ENCODE data around the gene PCSK5. TPM values are rescaled to one million over a fixed set of nuclear protein-coding genes. Genes with fewer than 3 reads are reported as not detected.

PCSK5 gene
- total RNA-seq, 1 experiment from 2014 or later: 6.9 TPM

DNA sequence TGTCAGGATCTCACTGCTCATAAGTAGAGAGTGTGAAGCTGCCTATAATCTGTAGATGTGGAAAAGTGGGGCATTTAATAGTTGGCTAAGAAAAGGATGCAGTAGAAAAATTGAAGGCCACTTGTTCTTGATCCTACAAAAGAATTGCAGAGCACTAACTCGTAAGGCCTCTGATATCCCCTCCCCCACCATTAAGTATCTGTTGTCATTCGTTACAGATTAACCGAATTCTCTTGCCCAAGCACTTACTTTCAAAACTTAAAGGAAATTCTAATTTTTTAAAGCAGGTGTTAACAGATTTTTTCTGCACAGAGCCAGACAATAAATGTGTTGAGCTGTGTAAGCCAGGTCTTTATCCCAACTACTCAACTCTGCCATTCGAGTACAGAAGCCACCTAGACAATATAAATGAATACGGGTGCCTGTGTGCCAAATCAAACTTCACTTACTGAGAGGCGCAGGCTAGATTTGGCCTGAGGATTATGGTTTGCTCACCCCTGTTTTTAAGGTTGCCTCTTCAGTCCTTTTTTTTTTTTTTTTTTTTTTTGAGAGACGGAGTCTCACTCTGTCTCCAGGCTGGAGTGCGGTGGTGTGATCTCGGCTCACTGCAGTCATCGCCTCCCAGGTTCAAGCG is 268.9 kb downstream of the PCSK5 start:
- no peak overlapping the region for H2AFZ ChIP-seq (ENCODE audit: low read depth, low read length, poor library complexity, severe bottlenecking)
- H3K79me2 ChIP-seq (ENCODE audit: insufficient read depth, low read length): no peaks in the 10 kb centered on the region
- no TSS peak for BruUV-seq (replicated peaks)
- no peak overlapping the region for H3K9ac ChIP-seq (ENCODE audit: low read length)
- no peaks in the 10 kb centered on the region for H4K20me1 ChIP-seq (ENCODE audit: insufficient read depth)
- RAD21 ChIA-PET (ENCODE audit: low non-redundant PET in 1 of 2, low total read pairs in 2 of 2, uncharacterized antibody in 2 of 2, unreplicated experiment in 2 of 2): no interaction called here
- no peaks in the 10 kb centered on the region for H3K9me3 ChIP-seq (ENCODE audit: control insufficient read depth in 1 of 2, insufficient read depth in 1 of 2, low read depth in 1 of 2, low read length in 2 of 2)
- no peak overlapping the region for H3K27ac ChIP-seq (ENCODE audit: low read depth, low read length)
- peaks cover 0 to 3% of the 10 kb centered on the region in 2 experiments; a peak in 1 of 4 replicates for H3K36me3 ChIP-seq (ENCODE audit: control insufficient read depth in 1 of 2, insufficient read depth in 2 of 2, low read length in 2 of 2)
- no peak overlapping the region for H3K4me3 ChIP-seq (replicated peaks in 1 of 2; ENCODE audit: low read depth in 1 of 2, low read length in 2 of 2)
- no peak for DNase-seq (ENCODE audit: low read depth, low spot score)
- H3K9me2 ChIP-seq (ENCODE audit: insufficient read depth): no peaks in the 10 kb centered on the region
- TF ChIP-seq CEBPB (IDR thresholded peaks at IDR 0.05; ENCODE audit: low read depth) (no peak), ATF3 (IDR thresholded peaks at IDR 0.05) (no peak), RAD21 (IDR thresholded peaks at IDR 0.05; ENCODE audit: low read depth) (no peak), POLR2A (IDR thresholded peaks at IDR 0.05; ENCODE audit: borderline replicate concordance, extremely low read depth, insufficient read depth, insufficient read length) (no peak), SRF (IDR thresholded peaks at IDR 0.05; ENCODE audit: low read depth) (no peak), EZH2phosphoT487 (IDR thresholded peaks at IDR 0.05; ENCODE audit: borderline replicate concordance) (no peak), EZH2 (IDR thresholded peaks at IDR 0.05) (no peak), ZFX (IDR thresholded peaks at IDR 0.05) (no peak), ZBTB33 (IDR thresholded peaks at IDR 0.05; ENCODE audit: extremely low read depth, insufficient replicate concordance, low read length) (no peak), CBX3 (IDR thresholded peaks at IDR 0.05; ENCODE audit: low read depth) (no peak), JUND (IDR thresholded peaks at IDR 0.05) (no peak), POLR2AphosphoS5 (IDR thresholded peaks at IDR 0.05; ENCODE audit: low read depth, low read length) (no peak), SP1 (IDR thresholded peaks at IDR 0.05; ENCODE audit: low read depth) (no peak), CTCF (IDR thresholded peaks at IDR 0.05 in 2 of 3, conservative IDR thresholded peaks at IDR 0.05 in 1 of 3; ENCODE audit: borderline replicate concordance in 1 of 3, insufficient read depth in 1 of 3, low read depth in 2 of 3, low read length in 2 of 3) (no peak), TCF7L2 (IDR thresholded peaks at IDR 0.05; ENCODE audit: borderline replicate concordance, extremely low read depth, insufficient read depth, insufficient read length) (no peak), YY1 (IDR thresholded peaks at IDR 0.05; ENCODE audit: extremely low read depth, insufficient replicate concordance, low read depth, low read length) (no peak)
- TF ChIP-seq, protein P1, sequence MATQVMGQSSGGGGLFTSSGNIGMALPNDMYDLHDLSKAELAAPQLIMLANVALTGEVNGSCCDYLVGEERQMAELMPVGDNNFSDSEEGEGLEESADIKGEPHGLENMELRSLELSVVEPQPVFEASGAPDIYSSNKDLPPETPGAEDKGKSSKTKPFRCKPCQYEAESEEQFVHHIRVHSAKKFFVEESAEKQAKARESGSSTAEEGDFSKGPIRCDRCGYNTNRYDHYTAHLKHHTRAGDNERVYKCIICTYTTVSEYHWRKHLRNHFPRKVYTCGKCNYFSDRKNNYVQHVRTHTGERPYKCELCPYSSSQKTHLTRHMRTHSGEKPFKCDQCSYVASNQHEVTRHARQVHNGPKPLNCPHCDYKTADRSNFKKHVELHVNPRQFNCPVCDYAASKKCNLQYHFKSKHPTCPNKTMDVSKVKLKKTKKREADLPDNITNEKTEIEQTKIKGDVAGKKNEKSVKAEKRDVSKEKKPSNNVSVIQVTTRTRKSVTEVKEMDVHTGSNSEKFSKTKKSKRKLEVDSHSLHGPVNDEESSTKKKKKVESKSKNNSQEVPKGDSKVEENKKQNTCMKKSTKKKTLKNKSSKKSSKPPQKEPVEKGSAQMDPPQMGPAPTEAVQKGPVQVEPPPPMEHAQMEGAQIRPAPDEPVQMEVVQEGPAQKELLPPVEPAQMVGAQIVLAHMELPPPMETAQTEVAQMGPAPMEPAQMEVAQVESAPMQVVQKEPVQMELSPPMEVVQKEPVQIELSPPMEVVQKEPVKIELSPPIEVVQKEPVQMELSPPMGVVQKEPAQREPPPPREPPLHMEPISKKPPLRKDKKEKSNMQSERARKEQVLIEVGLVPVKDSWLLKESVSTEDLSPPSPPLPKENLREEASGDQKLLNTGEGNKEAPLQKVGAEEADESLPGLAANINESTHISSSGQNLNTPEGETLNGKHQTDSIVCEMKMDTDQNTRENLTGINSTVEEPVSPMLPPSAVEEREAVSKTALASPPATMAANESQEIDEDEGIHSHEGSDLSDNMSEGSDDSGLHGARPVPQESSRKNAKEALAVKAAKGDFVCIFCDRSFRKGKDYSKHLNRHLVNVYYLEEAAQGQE (IDR thresholded peaks at IDR 0.05; ENCODE audit: low read depth): no peak
- CTCF ChIA-PET: no interaction called here
- POLR2A ChIA-PET: no interaction called here
- no peak overlapping the region for H3K4me2 ChIP-seq (ENCODE audit: low read length)
- intact Hi-C loops (cut with micrococcal nuclease): no loop called here
- ATAC-seq: no peak
- H3K27me3 ChIP-seq (ENCODE audit: insufficient read depth, low read length): no peaks in the 10 kb centered on the region
- no peaks in the 10 kb centered on the region for H3K4me1 ChIP-seq (ENCODE audit: control insufficient read depth in 1 of 2, insufficient read depth in 2 of 2, low read length in 2 of 2)
